GM23338 (cell line): ENCODE measurements around the gene ZNF580. TPM values are rescaled to one million over a fixed set of nuclear protein-coding genes. Genes with fewer than 3 reads are reported as not detected.

ENCODE experiments used
- ATAC-seq: fragments of 200-7000 bp; cut with Tn5 transposase; 3 replicates; pipeline ENCODE4 v1.9.1; 2020
- DNase-seq: peaks from one replicate; pipeline ENCODE4 v3.0.0-alpha.2; 2015; ENCODE audit warnings: low spot score
- H2AFZ ChIP-seq: fragments of 200-600 bp; sonication (generic); 2 replicates; pipeline ENCODE4 v1.8.0; 2016; ENCODE audit warnings: antibody characterized with exemption, mild to moderate bottlenecking, moderate library complexity
- H3F3A ChIP-seq: fragments of 200-600 bp; sonication (generic); replicated peaks from 2 replicates; pipeline ENCODE4 v1.8.0; 2017; ENCODE audit warnings: antibody characterized with exemption, mixed run types, low read depth
- H3K27ac ChIP-seq: fragments of 200-600 bp; sonication (generic); 2 replicates; pipeline ENCODE4 v1.6.1; 2016; ENCODE audit warnings: low read depth
- H3K27me3 ChIP-seq: fragments of 200-600 bp; sonication (generic); 2 replicates; pipeline ENCODE4 v1.8.0; 2016; ENCODE audit warnings: mild to moderate bottlenecking, mixed run types, moderate library complexity; ENCODE audit not compliant: insufficient read depth
- H3K36me3 ChIP-seq: fragments of 200-600 bp; sonication (generic); 2 replicates; pipeline ENCODE4 v1.8.0; 2016; ENCODE audit warnings: mild to moderate bottlenecking; ENCODE audit not compliant: insufficient read depth
- H3K4me1 ChIP-seq: fragments of 200-600 bp; sonication (generic); 2 replicates; pipeline ENCODE4 v1.8.0; 2016; ENCODE audit warnings: mild to moderate bottlenecking, moderate library complexity; ENCODE audit not compliant: insufficient read depth
- H3K4me2 ChIP-seq: fragments of 200-600 bp; sonication (generic); 2 replicates; pipeline ENCODE4 v1.7.1; 2017; ENCODE audit warnings: mixed run types
- H3K4me3 ChIP-seq: fragments of 200-600 bp; sonication (generic); 2 replicates; pipeline ENCODE4 v1.6.1; 2016; ENCODE audit warnings: mixed run types
- H3K79me2 ChIP-seq: fragments of 200-600 bp; sonication (generic); replicated peaks from 2 replicates; pipeline ENCODE4 v1.8.0; 2017; ENCODE audit warnings: mild to moderate bottlenecking; ENCODE audit not compliant: insufficient read depth
- H3K9me2 ChIP-seq: fragments of 200-600 bp; sonication (generic); 2 replicates; pipeline ENCODE4 v1.8.0; 2017; ENCODE audit not compliant: insufficient read depth
- H4K20me1 ChIP-seq: fragments of 200-600 bp; sonication (generic); replicated peaks from 2 replicates; pipeline ENCODE4 v1.8.0; 2017; ENCODE audit warnings: mild to moderate bottlenecking; ENCODE audit not compliant: insufficient read depth
- H3K27ac Mint-ChIP-seq: 2 replicates; pipeline ENCODE4 v1.8.0; 2020; ENCODE audit warnings: inconsistent platforms, mild to moderate bottlenecking, moderate library complexity, mixed read lengths
- H3K27me3 Mint-ChIP-seq: 3 replicates; pipeline ENCODE4 v1.8.0; 2022; ENCODE audit warnings: low read depth, mild to moderate bottlenecking, moderate library complexity, mixed read lengths, inconsistent platforms; ENCODE audit not compliant: insufficient read depth, poor library complexity
- H3K36me3 Mint-ChIP-seq: 3 replicates; pipeline ENCODE4 v1.8.0; 2021; ENCODE audit warnings: low read depth, mild to moderate bottlenecking, inconsistent platforms, moderate library complexity, mixed read lengths
- H3K4me1 Mint-ChIP-seq: 3 replicates; pipeline ENCODE4 v1.8.0; 2020; ENCODE audit warnings: mild to moderate bottlenecking, inconsistent platforms, mixed read lengths
- H3K4me3 Mint-ChIP-seq: 3 replicates; pipeline ENCODE4 v1.8.0; 2021; ENCODE audit warnings: moderate library complexity, mild to moderate bottlenecking, inconsistent platforms, mixed read lengths
- H3K9me3 Mint-ChIP-seq: 3 replicates; pipeline ENCODE4 v1.8.0; 2020; ENCODE audit warnings: moderate library complexity, mild to moderate bottlenecking, inconsistent platforms, mixed read lengths
- CREB1 ChIP-seq: fragments of 250-450 bp; sonication (Bioruptor Pico); IDR thresholded peaks from 2 replicates; pipeline ENCODE4 v1.5.0; 2020; ENCODE audit warnings: low read depth, mild to moderate bottlenecking, moderate library complexity
- EZH2 ChIP-seq: fragments of 200-600 bp; sonication (generic); IDR thresholded peaks from one replicate; pipeline ENCODE4 v1.8.0; 2017; ENCODE audit warnings: antibody characterized with exemption, mild to moderate bottlenecking, low read depth; ENCODE audit not compliant: unreplicated experiment
- NANOG ChIP-seq: IDR thresholded peaks from 2 replicates; pipeline ENCODE4 v1.6.1; 2016; ENCODE audit warnings: antibody characterized with exemption, borderline replicate concordance
- POLR2AphosphoS5 ChIP-seq: IDR thresholded peaks from 2 replicates; pipeline ENCODE4 v1.6.1; 2016; ENCODE audit warnings: antibody characterized with exemption, low read depth
- STAT1 ChIP-seq: IDR thresholded peaks from one replicate; pipeline ENCODE4 v1.6.1; 2016; ENCODE audit warnings: antibody characterized with exemption; ENCODE audit not compliant: unreplicated experiment
- ZNF114 ChIP-seq: fragments of 250-450 bp; sonication (Bioruptor Pico); IDR thresholded peaks from 2 replicates; pipeline ENCODE4 v1.5.0; 2020; ENCODE audit warnings: mild to moderate bottlenecking, moderate library complexity
- ZNF331 ChIP-seq: fragments of 250-450 bp; sonication (Bioruptor Pico); IDR thresholded peaks from 2 replicates; pipeline ENCODE4 v1.5.0; 2020; ENCODE audit warnings: low read depth, mild to moderate bottlenecking, moderate library complexity
- polyA plus RNA-seq: library from polyadenylated mRNA; unstranded; fragments of >200 nt; fragmentation: Nextera tagmentation; extraction: Ambion mirVana; gene quantifications from 2 replicates; pipeline ENCODE4 v1.2.1, GENCODE V29; 2016
- total RNA-seq: library from RNA; depleted of rRNA; stranded (reverse); fragments of >200 nt; shearing (Covaris generic); gene quantifications from 2 replicates; pipeline ENCODE4 v1.2.3, GENCODE V29; 2014
- TF ChIP-seq, protein P1 (sequence below): fragments of 250-450 bp; sonication (Bioruptor Pico); IDR thresholded peaks from 2 replicates; pipeline ENCODE4 v1.5.0; 2020; ENCODE audit warnings: mild to moderate bottlenecking, moderate library complexity
- TF ChIP-seq, protein P2 (sequence below): IDR thresholded peaks from 2 replicates; pipeline ENCODE4 v1.6.1; 2016; ENCODE audit warnings: antibody characterized with exemption
- TF ChIP-seq, protein P3 (sequence below): IDR thresholded peaks from one replicate; pipeline ENCODE4 v1.6.1; 2018; ENCODE audit warnings: antibody characterized with exemption; ENCODE audit not compliant: unreplicated experiment

ZNF580 gene
- total and polyA plus RNA-seq, 2 experiments from 2014 or later: 18.7 to 23.6 TPM

DNA sequence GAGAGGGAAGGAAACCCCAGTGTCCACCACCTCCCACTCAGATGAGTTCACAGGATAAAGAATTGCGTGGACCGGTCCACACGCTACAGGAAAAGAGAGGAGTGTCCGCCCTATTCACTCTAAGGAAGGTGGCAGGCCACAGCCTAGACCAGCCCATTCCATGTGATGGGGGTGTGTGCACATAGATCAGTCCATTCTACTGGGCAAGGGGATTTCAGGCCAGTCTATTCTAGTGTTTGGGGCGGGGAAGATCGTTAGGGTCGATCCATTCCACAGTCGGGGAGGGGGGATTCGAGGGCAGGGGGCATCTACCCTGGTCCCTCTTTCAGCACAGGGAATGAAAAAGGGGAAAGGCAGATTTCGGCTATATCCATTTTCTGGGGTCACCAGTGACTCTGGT lies 49.2 kb upstream of the ZNF580 start:
- Histone ChIP-seq H3K4me3 (no peak overlapping the region; the same call in 1 of the 2 replicates), H3K4me1 (peaks cover 14% of the 10 kb centered on the region), H3K27me3 (peaks cover 35% of the 10 kb centered on the region), H3F3A (peaks cover 28% of the 10 kb centered on the region), H3K9me2 (no peaks in the 10 kb centered on the region), H4K20me1 (no peaks in the 10 kb centered on the region), H3K4me2 (peak overlapping the region; percentile 77; the same call in 1 of the 2 replicates), H3K36me3 (0 out of 2 replicates have a peak, but pooled peaks cover 3% of the 10 kb centered on the region), H3K27ac (no peak overlapping the region), H2AFZ (no peak overlapping the region), H3K79me2 (no peaks in the 10 kb centered on the region)
- peaks cover 17% of the 10 kb centered on the region for H3K27me3 Mint-ChIP-seq
- H3K4me3 Mint-ChIP-seq: peak overlapping the region; percentile 8; the same call in 2 of the 3 replicates
- TF ChIP-seq ZNF331 (CRISPR knock-in tag) (no peak), STAT1 (no peak), CREB1 (no peak), ZNF114 (no peak), EZH2 (no peak), NANOG (no peak), POLR2AphosphoS5 (no peak)
- TF ChIP-seq, protein P1, sequence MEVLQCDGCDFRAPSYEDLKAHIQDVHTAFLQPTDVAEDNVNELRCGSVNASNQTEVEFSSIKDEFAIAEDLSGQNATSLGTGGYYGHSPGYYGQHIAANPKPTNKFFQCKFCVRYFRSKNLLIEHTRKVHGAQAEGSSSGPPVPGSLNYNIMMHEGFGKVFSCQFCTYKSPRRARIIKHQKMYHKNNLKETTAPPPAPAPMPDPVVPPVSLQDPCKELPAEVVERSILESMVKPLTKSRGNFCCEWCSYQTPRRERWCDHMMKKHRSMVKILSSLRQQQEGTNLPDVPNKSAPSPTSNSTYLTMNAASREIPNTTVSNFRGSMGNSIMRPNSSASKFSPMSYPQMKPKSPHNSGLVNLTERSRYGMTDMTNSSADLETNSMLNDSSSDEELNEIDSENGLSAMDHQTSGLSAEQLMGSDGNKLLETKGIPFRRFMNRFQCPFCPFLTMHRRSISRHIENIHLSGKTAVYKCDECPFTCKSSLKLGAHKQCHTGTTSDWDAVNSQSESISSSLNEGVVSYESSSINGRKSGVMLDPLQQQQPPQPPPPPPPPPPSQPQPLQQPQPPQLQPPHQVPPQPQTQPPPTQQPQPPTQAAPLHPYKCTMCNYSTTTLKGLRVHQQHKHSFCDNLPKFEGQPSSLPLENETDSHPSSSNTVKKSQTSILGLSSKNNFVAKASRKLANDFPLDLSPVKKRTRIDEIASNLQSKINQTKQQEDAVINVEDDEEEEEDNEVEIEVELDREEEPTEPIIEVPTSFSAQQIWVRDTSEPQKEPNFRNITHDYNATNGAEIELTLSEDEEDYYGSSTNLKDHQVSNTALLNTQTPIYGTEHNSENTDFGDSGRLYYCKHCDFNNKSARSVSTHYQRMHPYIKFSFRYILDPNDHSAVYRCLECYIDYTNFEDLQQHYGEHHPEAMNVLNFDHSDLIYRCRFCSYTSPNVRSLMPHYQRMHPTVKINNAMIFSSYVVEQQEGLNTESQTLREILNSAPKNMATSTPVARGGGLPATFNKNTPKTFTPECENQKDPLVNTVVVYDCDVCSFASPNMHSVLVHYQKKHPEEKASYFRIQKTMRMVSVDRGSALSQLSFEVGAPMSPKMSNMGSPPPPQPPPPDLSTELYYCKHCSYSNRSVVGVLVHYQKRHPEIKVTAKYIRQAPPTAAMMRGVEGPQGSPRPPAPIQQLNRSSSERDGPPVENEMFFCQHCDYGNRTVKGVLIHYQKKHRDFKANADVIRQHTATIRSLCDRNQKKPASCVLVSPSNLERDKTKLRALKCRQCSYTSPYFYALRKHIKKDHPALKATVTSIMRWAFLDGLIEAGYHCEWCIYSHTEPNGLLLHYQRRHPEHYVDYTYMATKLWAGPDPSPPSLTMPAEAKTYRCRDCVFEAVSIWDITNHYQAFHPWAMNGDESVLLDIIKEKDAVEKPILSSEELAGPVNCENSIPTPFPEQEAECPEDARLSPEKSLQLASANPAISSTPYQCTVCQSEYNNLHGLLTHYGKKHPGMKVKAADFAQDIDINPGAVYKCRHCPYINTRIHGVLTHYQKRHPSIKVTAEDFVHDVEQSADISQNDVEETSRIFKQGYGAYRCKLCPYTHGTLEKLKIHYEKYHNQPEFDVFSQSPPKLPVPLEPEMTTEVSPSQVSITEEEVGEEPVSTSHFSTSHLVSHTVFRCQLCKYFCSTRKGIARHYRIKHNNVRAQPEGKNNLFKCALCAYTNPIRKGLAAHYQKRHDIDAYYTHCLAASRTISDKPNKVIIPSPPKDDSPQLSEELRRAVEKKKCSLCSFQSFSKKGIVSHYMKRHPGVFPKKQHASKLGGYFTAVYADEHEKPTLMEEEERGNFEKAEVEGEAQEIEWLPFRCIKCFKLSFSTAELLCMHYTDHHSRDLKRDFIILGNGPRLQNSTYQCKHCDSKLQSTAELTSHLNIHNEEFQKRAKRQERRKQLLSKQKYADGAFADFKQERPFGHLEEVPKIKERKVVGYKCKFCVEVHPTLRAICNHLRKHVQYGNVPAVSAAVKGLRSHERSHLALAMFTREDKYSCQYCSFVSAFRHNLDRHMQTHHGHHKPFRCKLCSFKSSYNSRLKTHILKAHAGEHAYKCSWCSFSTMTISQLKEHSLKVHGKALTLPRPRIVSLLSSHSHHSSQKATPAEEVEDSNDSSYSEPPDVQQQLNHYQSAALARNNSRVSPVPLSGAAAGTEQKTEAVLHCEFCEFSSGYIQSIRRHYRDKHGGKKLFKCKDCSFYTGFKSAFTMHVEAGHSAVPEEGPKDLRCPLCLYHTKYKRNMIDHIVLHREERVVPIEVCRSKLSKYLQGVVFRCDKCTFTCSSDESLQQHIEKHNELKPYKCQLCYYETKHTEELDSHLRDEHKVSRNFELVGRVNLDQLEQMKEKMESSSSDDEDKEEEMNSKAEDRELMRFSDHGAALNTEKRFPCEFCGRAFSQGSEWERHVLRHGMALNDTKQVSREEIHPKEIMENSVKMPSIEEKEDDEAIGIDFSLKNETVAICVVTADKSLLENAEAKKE (CRISPR knock-in tag): no peak
- TF ChIP-seq, protein P2, sequence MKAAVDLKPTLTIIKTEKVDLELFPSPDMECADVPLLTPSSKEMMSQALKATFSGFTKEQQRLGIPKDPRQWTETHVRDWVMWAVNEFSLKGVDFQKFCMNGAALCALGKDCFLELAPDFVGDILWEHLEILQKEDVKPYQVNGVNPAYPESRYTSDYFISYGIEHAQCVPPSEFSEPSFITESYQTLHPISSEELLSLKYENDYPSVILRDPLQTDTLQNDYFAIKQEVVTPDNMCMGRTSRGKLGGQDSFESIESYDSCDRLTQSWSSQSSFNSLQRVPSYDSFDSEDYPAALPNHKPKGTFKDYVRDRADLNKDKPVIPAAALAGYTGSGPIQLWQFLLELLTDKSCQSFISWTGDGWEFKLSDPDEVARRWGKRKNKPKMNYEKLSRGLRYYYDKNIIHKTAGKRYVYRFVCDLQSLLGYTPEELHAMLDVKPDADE: no peak
- TF ChIP-seq, protein P3, sequence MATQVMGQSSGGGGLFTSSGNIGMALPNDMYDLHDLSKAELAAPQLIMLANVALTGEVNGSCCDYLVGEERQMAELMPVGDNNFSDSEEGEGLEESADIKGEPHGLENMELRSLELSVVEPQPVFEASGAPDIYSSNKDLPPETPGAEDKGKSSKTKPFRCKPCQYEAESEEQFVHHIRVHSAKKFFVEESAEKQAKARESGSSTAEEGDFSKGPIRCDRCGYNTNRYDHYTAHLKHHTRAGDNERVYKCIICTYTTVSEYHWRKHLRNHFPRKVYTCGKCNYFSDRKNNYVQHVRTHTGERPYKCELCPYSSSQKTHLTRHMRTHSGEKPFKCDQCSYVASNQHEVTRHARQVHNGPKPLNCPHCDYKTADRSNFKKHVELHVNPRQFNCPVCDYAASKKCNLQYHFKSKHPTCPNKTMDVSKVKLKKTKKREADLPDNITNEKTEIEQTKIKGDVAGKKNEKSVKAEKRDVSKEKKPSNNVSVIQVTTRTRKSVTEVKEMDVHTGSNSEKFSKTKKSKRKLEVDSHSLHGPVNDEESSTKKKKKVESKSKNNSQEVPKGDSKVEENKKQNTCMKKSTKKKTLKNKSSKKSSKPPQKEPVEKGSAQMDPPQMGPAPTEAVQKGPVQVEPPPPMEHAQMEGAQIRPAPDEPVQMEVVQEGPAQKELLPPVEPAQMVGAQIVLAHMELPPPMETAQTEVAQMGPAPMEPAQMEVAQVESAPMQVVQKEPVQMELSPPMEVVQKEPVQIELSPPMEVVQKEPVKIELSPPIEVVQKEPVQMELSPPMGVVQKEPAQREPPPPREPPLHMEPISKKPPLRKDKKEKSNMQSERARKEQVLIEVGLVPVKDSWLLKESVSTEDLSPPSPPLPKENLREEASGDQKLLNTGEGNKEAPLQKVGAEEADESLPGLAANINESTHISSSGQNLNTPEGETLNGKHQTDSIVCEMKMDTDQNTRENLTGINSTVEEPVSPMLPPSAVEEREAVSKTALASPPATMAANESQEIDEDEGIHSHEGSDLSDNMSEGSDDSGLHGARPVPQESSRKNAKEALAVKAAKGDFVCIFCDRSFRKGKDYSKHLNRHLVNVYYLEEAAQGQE: no peak
- H3K27ac Mint-ChIP-seq: no peak overlapping the region; the same call in 1 of the 2 replicates
- H3K9me3 Mint-ChIP-seq: no peaks in the 10 kb centered on the region; the same call in none of the 3 replicates
- DNase-seq (peak; percentile 79), ATAC-seq (peak; percentile 15)
- H3K4me1 Mint-ChIP-seq: peaks cover 30% of the 10 kb centered on the region
- peaks cover 31% of the 10 kb centered on the region for H3K36me3 Mint-ChIP-seq
